IMR-90 (cell line): ENCODE data around the gene SELENOO.

ENCODE experiments used
- CEBPB ChIP-seq: IDR thresholded peaks from 2 replicates; pipeline ENCODE4 v1.6.1; 2012; ENCODE audit warnings: low read depth, low read length, improper control_type of control experiment
- CHD1 ChIP-seq: IDR thresholded peaks from 2 replicates; pipeline ENCODE4 v1.6.1; 2012; ENCODE audit warnings: low read depth, low read length, improper control_type of control experiment
- CTCF ChIP-seq: conservative IDR thresholded peaks from 2 replicates; pipeline ENCODE4 v1.5.1; 2012; ENCODE audit warnings: mild to moderate bottlenecking, low read depth, low read length, improper control_type of control experiment
- MAFK ChIP-seq: IDR thresholded peaks from 2 replicates; pipeline ENCODE4 v1.6.1; 2012; ENCODE audit warnings: low read depth, low read length, improper control_type of control experiment
- MAZ ChIP-seq: IDR thresholded peaks from 2 replicates; pipeline ENCODE4 v1.6.1; 2012; ENCODE audit warnings: low read depth, mild to moderate bottlenecking, low read length, improper control_type of control experiment, moderate library complexity, borderline replicate concordance
- MXI1 ChIP-seq: IDR thresholded peaks from 2 replicates; pipeline ENCODE4 v1.6.1; 2012; ENCODE audit warnings: low read depth, mild to moderate bottlenecking, low read length, moderate library complexity, borderline replicate concordance
- NFE2L2 ChIP-seq: fragments of 150-350 bp; IDR thresholded peaks from 2 replicates; pipeline ENCODE4 v1.6.1; 2016; ENCODE audit warnings: low read depth, mild to moderate bottlenecking, low read length
- POLR2A ChIP-seq: IDR thresholded peaks from 2 replicates; pipeline ENCODE4 v1.6.1; 2012; ENCODE audit warnings: mild to moderate bottlenecking, low read depth, low read length
- RFX5 ChIP-seq: IDR thresholded peaks from 2 replicates; pipeline ENCODE4 v1.8.0; 2012; ENCODE audit warnings: low read depth, mild to moderate bottlenecking, low read length, moderate library complexity
- SMC3 ChIP-seq: fragments of 150-350 bp; IDR thresholded peaks from 2 replicates; pipeline ENCODE4 v1.6.1; 2016; ENCODE audit warnings: low read depth, mild to moderate bottlenecking, antibody characterized with exemption, low read length, moderate library complexity
- USF2 ChIP-seq: fragments of 150-350 bp; IDR thresholded peaks from 2 replicates; pipeline ENCODE4 v1.6.1; 2017; ENCODE audit warnings: mild to moderate bottlenecking, antibody characterized with exemption, low read length, low read depth
- TF ChIP-seq, protein P1 (sequence below): fragments of 150-350 bp; IDR thresholded peaks from 2 replicates; pipeline ENCODE4 v1.6.1; 2016; ENCODE audit warnings: low read depth, mild to moderate bottlenecking, low read length, moderate library complexity, borderline replicate concordance

- TF ChIP-seq RFX5: no peak
- TF ChIP-seq CTCF: no peak
- TF ChIP-seq MXI1: no peak
- TF ChIP-seq, protein P1, sequence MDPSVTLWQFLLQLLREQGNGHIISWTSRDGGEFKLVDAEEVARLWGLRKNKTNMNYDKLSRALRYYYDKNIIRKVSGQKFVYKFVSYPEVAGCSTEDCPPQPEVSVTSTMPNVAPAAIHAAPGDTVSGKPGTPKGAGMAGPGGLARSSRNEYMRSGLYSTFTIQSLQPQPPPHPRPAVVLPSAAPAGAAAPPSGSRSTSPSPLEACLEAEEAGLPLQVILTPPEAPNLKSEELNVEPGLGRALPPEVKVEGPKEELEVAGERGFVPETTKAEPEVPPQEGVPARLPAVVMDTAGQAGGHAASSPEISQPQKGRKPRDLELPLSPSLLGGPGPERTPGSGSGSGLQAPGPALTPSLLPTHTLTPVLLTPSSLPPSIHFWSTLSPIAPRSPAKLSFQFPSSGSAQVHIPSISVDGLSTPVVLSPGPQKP: no peak
- no peak for TF ChIP-seq CEBPB
- TF ChIP-seq CHD1: no peak
- TF ChIP-seq POLR2A: no peak
- TF ChIP-seq NFE2L2: no peak
- TF ChIP-seq MAZ: no peak
- TF ChIP-seq USF2: no peak
- no peak for TF ChIP-seq MAFK
- TF ChIP-seq SMC3: no peak
Observed at GRCh38 chr22:50178871-50179869, 21.6 kb upstream of the SELENOO start.
